Lower leg skin (tissue), 3 donors: ENCODE results near the gene EBF4.

Source experiments
- CTCF ChIP-seq, 3 donors: fragments of 450-650 bp; IDR thresholded peaks; one replicate each; pipeline ENCODE4 v1.5.1; 2016; ENCODE audit warnings: antibody characterized with exemption in 3 of 3, mild to moderate bottlenecking in 3 of 3, moderate library complexity in 2 of 3
- POLR2A ChIP-seq, 2 donors: fragments of 450-650 bp; IDR thresholded peaks; one replicate each; pipeline ENCODE4 v1.6.1; 2016 to 2017; ENCODE audit warnings: antibody characterized with exemption in 2 of 2, mild to moderate bottlenecking in 1 of 2, moderate library complexity in 1 of 2

GRCh38 chr20:2659547-2659946 lies 33.0 kb upstream of the EBF4 start:
- TF ChIP-seq CTCF (IDR thresholded peaks at IDR 0.05) (no peak), POLR2A (IDR thresholded peaks at IDR 0.05) (no peak)
